ENCODE data around the gene SLC25A52. TPM values are rescaled to one million over a fixed set of nuclear protein-coding genes. Genes with fewer than 3 reads are reported as not detected.
"Not testable (repeated sequence)": the region's sequence is repeated elsewhere in the genome, so short reads cannot be mapped to it uniquely, and the experiment has no call there.

Gene SLC25A52
- polyA plus RNA-seq, 1 donor, result 0.67 TPM

DNA sequence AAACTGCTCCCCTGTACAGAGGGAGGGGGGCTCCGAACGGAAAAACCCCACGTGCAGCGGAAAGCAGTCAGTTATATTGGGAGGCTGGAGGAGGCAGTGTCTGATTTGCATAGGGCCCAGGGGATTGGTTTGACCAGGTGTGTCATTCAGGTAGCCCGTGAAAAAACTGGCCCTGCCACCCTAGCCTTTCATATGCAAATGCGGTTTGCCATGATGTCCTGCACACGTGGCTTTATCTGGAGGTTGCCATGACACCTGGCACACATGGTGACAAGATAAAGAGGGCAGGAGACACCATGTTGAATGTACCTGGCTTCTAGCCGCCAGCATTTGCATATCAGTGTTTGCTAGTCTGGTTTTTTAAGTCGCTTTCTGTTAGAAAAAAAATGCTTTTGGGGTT lies 20.5 kb downstream of the SLC25A52 start:
- no peak for DNase-seq

DNA sequence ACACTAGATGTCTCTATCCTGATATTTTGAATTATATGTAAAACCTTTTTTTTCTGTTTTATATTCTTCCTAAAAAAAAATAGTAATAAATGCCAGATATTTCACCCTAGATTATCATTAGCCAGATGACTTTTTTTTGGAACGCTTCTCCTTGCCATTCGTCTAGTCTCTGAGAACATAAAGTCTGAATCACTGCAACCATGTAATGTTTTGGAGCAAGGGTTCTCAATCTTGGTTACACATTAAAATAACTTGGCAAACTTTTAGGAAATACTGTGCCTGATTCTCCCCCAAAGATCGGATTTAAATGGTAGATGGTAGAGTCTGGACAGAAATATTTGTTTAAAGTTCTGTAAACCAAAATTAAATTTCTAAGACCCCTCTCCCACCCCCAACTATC lies 21.0 kb downstream of the SLC25A52 start:
- DNase-seq, result no peak

DNA sequence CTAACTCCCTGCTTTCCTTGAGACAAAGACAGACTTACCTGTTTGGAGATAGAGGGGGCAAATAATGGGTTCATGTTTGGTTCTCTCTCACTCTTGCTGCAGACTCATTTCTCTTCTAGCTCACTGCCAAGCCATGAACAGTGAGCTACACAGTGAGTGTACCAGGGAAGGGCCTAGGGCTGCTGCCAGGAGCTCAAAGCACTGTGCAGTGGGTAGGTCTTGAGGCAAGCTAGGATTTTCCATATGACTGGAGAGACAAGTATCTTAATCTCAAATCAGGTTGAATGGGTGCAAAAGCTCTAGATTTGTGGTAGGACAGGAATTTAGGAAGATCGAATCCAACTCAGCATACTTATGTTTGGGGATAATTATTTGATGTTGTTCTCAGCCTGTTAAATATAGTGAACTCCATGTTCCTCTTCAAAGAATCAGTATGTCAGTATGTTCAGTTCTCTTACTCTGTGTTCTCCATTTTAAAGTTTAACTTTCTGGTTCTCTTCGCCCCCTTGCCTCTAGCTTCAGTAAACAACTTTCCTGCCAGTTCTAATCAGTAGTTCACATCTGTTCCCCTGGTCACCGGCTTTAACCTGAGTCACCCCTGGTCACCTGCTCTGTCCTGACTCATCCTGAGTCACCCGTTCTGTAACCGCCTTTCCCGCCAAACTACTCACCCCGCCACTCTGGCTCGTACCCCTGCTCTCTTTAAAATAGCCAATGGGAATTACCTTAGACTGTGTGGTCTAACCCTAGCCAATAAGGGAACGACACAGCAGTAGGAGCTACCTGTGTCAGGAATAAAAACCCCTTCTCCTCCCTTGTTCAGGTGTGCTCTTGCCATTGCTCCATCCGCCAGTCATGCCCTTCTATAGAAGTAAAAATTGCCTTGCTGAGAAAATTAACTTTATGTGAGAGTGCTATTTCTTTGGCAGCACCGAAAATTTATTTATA lies 21.9 kb downstream of the SLC25A52 start:
- DNase-seq, result no peak

DNA sequence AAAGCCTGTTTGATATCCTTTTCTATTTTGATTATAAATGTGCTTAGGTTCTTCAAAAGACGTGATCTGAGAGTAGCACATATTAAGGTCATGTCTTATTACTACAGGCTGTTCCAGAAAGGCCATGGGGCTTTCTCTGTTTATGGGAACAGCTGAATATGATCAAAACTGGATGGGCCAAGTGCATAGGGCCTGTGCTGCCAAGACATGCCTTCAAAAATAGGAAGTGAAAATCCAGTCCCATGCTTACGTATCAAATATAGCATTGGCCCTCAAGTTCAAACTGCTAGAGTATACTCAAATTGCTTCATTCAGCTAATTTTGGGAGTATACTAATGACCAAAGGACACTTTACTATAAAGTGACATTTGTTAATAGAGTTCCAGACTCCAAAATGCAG lies 24.1 kb downstream of the SLC25A52 start:
- DNase-seq, result no peak

DNA sequence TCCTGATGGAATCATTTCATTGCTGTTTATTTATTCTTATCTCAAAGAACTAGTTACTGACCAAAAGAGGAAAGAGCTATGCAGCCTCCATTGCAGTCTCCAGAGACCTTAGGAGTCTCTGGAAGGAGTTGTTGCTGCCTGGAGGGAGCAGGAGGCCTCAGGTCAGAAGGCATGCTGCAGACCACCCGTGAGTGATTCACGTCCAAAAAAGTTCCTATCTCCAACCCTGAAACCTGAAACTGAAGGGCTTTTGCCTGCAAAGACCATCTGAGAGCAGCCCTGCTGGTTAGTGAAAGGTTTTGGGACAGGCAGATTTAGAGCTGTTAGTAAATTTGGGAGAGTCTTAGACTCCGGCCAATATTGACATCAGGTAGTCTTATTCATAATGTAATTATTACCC lies 29.1 kb downstream of the SLC25A52 start:
- DNase-seq, result no peak

DNA sequence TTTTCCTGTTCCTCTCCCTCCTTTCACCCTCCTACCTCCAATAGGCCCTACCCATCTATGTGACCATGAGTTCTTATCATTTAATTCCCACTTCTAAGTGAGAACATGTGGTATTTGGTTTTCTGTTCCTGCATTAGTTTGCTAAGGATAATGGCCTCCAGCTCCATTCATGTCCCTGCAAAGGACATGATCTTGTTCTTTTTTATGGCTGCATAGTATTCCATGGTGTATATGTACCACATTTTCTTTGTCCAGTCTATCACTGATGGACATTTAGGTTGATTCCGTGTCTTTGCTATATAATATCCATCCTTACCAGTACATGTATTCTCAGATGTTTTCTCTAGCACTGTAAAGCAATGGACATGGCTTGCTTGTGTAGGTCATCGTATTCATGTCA lies 31.5 kb downstream of the SLC25A52 start:
- DNase-seq, result not testable (repeated sequence)

DNA sequence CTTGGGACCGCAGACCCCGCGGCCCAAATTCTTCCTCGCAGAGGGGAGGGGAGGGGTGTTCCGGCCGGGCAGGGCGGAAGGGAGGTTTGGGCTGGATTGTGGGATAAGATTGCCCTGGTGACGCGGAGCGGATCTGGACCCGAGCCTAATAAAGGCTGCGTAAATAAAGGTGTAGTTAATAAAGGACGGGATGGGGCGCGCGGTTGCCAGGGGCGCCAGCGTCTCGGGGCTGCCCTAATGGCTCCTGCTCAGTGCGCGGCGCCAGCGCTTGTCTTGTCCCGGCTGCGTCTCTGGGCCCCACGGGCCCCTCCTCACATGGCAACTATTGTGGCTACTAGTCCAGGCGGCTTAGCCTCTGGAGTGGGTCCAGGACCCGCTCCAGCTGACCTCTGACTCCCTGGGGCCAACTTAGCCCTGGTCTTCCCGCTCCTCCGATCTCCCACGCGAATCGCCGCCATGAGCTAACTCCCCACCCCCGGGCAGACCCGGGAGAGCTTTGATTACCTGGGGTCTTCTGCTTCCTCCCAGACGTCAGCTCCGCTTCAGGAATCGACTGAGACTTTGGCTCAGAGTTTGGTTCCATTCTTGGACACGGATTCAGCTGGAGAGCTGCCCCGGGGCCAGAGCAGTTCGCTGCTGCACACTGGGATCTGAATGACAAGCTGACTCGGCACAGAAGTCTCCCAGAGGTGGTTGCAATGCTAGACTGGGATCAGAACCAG lies 36.5 kb downstream of the SLC25A52 start:
- no peak for DNase-seq

DNA sequence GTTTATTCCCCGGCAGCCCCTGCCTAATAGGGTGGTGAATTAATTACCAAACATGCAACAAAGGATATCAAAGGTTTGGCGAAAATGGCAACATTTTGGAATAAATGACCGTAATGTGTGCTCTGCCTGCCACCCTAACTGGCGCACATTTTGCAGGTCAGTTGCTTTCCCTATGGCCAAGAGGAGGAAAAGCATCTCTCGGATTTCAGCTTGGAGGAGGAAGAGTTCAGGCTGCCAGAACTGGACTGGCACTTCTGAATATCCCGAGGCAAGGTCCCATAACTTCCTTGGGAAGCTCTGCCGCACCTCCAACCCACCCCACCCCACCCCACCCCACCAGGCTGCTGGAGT lies 37.1 kb downstream of the SLC25A52 start:
- DNase-seq, result no peak

DNA sequence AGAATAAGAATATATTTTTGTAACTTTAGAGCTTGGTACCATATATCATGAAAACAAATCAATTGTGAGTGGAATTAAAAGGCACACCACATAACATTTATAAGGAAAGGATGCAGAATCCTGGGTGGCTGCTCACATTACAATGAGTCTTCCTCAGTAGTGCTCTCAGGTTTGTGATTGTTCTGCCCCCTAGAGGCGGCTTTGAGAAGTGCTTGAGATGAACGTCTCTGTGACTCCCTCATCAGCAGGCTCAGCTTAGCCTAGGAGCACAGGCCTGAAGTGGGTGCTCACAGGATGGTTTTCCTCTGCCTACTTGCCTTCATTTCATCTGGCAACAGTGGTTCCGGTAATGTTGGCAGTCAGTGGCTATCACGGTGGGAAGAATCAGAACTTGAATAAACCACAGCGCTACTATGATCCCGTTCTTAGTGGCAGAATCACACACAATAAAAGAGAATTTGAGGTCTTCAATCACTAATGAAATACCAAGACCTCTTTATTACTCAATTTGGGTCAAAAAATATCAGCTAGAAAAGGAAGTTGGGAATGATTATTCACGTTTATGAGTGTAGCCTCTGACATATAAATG lies 38.2 kb downstream of the SLC25A52 start:
- DNase-seq, result peak; percentile 83

DNA sequence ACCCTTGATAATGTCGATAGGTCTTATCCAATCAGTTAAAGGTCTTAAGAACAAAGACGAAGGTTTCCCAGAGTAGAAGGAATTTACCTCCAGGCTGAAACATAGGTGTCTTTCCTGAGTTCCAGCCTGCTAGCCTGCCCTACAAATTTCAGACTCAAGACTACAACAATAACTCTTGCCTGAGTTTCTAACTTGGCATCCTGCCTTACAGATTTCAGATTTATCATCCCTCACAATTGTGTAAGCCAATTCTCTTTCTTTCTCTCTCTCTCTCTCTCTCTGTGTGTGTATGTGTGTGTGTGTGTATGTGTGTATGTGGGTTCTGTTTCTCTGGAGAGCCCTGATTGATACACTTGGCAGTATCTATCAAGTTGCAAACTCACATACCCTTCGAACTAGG lies 39.1 kb downstream of the SLC25A52 start:
- DNase-seq, result no peak

DNA sequence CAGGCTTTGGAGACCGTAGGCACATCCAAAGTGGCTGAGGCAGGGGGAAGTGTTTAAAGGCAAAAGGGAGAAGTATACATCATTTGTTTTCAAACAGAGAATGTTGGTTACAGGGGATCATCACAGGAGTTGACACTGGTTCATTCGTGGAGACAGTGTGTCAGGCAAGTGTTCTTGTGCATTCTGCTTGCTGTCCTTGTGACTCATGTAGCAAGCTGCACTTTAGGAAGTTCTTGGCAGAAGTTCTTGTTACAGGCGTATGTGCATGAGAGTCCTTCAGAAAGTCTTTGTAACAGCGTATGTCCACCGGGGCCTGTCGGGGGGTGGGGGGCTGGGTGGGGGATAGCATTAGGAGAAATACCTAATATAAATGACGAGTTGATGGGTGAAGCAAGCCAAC lies 39.8 kb downstream of the SLC25A52 start:
- no peak for DNase-seq

DNA sequence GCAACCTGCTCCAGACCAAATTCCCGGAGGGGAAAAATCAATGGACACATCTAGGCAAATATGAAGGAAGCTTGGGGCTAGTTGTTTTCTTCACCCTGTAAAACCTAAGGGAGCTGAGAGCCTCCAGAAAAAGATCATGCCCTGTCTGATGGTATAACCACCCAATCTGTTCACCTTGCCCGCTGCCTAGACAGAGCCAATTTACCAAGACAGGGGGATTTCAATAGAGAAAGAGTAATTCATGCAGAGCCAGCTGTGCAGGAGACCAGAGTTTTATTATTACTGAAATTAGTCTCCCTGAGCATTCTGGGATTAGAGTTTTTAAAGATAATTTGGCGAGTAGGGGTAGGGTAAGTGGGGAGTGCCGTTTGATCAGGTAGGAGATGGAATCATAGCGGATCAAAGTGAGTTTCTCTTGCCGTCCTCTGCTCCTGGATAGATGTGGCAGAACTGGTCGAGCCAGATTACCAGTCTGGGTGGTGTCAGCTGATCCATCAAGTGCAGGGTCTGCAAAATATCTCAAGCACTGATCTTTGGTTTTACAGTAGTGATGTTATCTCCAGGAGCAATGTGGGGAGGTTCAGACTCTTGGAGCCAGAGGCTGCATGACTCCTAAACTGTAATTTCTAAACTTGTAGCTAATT lies 41.2 kb downstream of the SLC25A52 start:
- no peak for DNase-seq

DNA sequence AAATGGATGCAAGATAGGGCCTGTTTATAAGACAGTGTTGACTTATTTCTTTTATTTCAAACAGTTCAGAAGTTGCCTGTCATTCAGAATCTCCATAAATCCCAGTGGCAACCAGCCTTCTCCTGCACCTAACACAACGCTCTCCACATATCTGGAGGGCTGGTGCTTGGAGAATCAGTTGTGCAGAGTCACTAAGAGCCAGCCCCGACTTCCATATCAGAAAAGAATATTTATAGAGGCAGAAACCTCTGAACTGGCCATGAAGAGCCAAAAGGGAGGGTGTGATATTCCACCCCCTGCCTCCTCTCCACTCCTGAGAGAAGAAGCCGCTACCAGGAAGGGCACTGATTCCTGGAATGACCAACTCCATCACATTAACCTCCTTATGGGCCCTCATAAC lies 42.3 kb downstream of the SLC25A52 start:
- DNase-seq, result no peak

DNA sequence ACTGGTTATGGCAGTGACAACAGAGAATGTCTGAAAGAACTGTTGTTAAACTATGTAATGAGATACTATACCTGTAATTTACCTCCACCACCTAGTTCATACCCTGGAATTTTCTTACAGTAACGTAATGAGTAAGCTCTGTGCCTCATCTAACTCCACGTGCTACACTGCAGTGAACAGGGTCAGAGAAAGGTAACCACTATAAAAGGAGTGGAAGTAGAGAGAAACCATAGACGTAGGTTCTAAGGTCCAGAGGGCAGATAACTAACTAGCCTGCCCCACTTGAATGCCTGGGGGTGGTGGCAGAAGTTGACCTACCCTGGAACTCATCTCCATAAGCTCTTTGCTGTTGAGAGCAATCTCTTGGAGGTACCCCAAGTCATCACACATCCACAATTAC lies 44.3 kb downstream of the SLC25A52 start:
- DNase-seq, result no peak

DNA sequence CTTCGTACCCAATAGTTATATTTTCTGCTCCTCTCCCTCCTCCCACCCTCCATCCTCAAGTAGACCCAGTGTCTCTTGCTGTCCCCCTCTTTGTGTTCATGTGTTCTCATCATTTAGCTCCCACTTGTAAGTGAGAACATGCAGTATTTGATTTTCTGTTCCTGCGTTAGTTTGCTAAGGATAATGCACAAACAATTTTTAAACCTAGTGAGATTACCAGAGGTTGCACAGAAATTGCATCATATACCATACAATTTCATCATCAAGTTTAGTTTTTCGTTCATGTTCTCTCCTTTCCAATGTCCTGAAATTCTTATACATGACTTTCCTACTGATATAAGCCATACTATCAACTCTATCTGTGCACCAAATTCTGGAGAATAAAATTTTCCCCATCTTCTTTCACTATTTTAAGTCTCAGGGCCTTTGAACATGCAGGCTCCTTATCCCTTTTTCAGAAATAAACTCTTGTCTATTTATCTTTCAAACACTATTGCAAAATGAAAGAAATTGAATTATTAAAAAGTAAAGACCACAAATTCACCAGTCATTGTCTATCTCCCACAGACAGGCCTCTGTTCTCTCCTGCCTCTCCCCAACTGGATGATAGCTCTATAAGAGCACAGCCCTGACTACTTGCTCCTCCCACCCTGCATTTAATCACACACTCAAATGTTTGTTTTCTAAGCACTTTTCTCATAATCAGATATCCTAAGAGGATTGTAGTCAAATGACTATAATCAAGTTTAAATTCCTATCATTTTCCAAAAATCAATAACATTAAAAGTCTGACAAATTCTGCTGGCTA lies 49.1 kb downstream of the SLC25A52 start:
- DNase-seq, result no peak

DNA sequence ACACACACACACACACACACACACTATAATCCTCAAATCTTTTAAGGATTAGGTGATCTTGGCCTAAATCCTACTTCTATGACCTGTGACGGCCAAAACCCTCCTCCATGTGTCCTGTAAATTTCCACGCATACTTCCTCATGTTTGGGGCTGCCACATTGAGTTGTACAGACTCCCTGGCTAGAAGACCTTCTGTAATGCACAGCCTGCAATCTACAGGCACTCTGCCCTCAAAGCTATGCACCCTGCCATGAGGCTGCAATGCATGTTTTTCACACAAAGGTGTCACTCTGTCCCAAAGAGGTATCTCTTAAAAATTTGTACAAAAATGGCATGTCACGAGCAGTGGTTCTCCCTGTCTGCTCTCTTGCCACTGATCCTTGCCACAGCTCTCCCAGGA lies 49.9 kb downstream of the SLC25A52 start:
- no peak for DNase-seq

Other genes with a start within 250 kb of the SLC25A52 start
- gene TTR, start 169.0 kb downstream of the SLC25A52 start, polyA plus RNA-seq (ENCODE audit: insufficient read length), result 0.23 TPM
- gene B4GALT6, start 76.3 kb downstream of the SLC25A52 start, polyA plus RNA-seq (ENCODE audit: insufficient read length), result 20.7 TPM
- 74.9 TPM for gene TRAPPC8, start 182.2 kb upstream of the SLC25A52 start, polyA plus RNA-seq (ENCODE audit: insufficient read length)

All from left kidney (tissue), 2 donors.